Epithelial cell of proximal tubule (primary cell): ENCODE data around the gene URM1. TPM values are rescaled to one million over a fixed set of nuclear protein-coding genes. Genes with fewer than 3 reads are reported as not detected.
"Not testable (repeated sequence)": the region's sequence is repeated elsewhere in the genome, so short reads cannot be mapped to it uniquely, and the experiment has no call there.

Experiments used
- DNase-seq: peaks from one replicate; pipeline ENCODE4 v3.0.0-alpha.2; 2011; ENCODE audit warnings: low read depth
- H3K4me3 ChIP-seq: 2 replicates; pipeline ENCODE4 v1.5.1; 2011; ENCODE audit warnings: low read depth, mild to moderate bottlenecking, low read length
- total RNA-seq: library from RNA; depleted of rRNA; stranded (reverse); fragments of >200 nt; gene quantifications from 2 replicates; pipeline ENCODE4 v1.2.3, GENCODE V29; 2015
- TF ChIP-seq, protein P1 (sequence below): conservative IDR thresholded peaks from 2 replicates; pipeline ENCODE4 v1.5.1; 2012; ENCODE audit warnings: low read depth, mild to moderate bottlenecking, low read length

The URM1 gene
- total RNA-seq, 1 donor from 2014 or later = 39.4 TPM

DNA sequence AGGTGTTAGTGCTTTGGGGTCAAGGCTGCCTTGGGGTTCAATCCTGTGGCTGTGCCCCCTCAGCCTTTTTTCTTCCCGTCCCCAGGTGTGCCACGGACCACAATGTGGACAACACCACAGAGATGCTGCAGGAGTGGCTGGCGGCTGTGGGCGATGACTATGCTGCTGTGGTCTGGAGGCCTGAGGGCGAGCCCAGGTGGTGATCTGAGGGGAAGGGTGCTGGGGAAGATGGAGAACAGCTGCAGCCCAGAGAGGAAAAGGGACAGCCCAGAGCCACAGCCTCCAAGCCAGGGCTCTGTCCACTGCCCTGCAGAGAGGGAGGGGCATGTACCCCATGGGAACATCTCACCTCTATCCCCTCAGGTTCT, 51.6 kb downstream of the URM1 start:
- DNase-seq = no peak
- no peak overlapping the region for H3K4me3 ChIP-seq
- TF ChIP-seq, protein P1, sequence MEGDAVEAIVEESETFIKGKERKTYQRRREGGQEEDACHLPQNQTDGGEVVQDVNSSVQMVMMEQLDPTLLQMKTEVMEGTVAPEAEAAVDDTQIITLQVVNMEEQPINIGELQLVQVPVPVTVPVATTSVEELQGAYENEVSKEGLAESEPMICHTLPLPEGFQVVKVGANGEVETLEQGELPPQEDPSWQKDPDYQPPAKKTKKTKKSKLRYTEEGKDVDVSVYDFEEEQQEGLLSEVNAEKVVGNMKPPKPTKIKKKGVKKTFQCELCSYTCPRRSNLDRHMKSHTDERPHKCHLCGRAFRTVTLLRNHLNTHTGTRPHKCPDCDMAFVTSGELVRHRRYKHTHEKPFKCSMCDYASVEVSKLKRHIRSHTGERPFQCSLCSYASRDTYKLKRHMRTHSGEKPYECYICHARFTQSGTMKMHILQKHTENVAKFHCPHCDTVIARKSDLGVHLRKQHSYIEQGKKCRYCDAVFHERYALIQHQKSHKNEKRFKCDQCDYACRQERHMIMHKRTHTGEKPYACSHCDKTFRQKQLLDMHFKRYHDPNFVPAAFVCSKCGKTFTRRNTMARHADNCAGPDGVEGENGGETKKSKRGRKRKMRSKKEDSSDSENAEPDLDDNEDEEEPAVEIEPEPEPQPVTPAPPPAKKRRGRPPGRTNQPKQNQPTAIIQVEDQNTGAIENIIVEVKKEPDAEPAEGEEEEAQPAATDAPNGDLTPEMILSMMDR = no peak

DNA sequence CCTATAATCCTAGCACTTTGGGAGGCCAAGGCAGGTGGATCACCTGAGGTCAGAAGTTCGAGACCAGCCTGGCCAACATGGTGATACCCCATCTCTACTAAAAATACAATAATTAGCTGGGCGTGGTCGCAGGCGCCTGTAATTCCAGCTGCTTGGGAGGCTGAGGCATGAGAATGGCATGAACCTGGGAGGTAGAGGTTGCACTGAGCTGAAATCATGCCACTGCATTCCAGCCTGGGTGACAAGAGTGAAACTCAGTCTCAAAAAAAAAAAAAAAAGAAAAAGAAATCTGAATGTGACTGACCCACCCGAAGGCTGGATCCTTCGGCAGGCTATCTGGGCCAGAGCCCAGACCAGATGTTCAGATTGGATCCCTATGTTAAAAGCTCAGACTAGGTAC, 52.2 kb downstream of the URM1 start:
- not testable (repeated sequence) for DNase-seq

DNA sequence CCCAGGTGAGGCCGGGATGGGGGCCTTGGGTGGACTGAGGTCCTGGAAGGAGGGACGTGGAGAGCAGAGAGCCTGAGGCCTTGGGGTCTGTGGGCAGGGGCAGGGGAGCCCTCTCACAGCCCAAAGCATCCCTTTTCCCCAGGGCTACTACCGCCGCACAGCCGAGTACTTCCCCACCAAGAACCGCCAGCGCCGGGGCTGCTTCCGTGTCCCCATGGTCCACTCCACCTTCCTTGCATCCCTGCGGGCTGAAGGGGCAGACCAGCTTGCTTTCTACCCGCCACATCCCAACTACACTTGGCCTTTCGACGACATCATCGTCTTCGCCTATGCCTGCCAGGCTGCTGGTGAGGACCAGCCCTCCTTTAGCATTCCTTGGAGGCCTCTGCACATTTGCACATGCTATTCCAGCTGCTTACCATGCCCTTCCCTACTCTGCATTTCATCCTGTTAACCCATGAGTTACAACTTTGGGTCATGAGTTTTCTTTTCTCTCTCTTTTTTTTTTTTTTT, 53.1 kb downstream of the URM1 start:
- TF ChIP-seq, protein P1 = no peak
- no peak for DNase-seq
- no peak overlapping the region for H3K4me3 ChIP-seq

More for the DNA sequence above, 52.2 kb downstream of the URM1 start:
- not testable (repeated sequence) for H3K4me3 ChIP-seq

DNA sequence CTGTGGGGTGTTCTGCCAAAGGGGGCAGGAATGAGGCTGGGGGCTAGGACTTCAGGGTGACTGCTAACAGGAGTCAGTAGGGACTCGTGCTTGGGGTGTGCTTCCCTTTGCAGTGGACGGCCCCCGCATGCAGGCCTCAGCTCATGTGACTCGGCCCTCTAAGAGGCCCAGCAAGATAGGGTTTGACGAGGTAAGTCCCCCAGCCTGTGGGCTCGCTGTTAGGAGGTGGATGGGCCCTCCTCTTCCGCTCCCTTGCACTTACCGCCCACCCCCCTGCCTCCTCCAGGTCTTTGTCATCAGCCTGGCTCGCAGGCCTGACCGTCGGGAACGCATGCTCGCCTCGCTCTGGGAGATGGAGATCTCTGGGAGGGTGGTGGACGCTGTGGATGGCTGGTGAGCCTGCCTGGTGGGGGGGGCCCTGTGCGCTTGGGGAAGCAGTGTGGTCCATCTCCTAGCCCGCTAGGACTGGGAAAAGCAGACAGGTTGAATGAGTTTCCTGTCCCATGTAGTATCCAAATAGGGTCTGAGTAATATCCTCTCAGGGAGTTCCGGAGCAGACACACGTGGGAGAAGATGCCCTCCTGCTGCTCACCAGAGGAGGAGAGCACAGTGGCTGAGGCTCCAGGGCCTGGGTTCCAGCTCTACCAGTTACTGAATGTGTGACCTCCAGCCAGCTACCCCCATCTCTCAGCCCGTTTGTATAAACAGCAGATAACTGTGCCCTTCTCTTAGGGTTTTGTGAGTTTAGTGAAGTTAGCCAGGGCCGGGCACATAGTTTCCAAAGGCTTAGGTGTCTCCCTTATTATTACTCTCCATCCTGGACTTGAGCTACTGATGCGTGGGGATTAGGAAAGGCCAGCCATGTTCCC, 57.7 kb downstream of the URM1 start:
- DNase-seq = no peak
- TF ChIP-seq, protein P1 = no peak
- no peak overlapping the region for H3K4me3 ChIP-seq

DNA sequence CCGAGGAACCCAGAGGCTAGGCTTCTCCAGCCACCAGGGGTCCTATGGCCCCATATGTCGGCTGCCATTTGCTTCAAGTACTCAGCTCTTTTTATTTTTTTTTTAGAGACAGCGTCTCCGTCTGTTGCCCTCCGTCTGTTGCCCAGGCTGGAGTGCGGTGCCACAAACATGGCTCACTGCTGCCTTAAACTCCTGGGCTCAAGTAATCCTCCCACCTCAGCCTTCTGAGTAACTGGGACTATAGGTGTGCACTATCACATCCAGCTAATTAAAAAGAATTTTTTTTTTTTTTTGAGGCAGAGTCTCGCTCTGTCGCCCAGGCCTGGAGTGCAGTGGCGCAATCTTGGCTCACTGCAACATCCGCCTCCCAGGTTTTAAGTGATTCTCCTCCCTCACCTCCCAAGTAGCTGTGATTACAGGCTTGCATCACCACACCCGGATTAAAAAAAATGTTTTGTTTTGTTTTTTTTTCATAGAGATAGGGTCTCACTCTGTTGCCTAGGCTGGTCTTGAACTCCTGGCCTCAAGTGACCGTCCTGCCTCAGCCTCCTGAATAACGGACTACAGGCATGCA, 58.4 kb downstream of the URM1 start:
- no peak overlapping the region for H3K4me3 ChIP-seq
- no peak for DNase-seq
- TF ChIP-seq, protein P1 = no peak

DNA sequence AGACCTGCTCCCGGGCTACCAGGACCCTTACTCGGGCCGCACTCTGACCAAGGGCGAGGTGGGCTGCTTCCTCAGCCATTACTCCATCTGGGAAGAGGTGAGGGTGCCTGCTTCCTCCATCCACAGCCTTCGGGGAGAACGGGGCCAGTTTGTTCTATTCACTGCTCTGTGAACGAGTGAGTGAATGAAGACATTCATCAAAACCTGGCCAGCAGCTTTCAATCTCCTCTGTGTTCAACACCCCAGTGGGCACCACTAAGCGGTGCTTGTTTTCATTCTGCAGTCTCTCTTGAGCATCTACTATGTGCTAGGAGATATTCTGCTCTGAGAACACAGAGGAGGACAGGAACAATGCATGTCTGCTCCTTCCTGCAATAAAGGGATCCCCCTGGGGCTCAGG, 60.0 kb downstream of the URM1 start:
- DNase-seq = no peak
- TF ChIP-seq, protein P1 = no peak
- no peak overlapping the region for H3K4me3 ChIP-seq

DNA sequence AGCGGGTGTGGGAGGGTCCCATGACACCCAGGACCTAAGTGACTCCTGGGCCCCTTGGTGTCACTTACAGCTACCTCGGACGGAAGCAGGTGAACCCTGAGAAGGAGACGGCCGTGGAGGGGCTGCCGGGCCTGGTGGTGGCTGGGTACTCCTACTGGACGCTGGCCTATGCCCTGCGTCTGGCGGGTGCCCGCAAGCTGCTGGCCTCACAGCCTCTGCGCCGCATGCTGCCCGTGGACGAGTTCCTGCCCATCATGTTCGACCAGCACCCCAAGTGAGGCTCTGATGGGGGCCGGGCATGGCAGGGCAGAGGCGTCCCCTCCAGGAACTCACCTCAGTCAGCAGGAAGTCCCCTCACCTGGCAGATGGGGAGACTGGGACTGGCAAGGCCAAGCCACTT, 63.2 kb downstream of the URM1 start:
- no peak overlapping the region for H3K4me3 ChIP-seq
- DNase-seq = no peak
- TF ChIP-seq, protein P1 = no peak
